HepG2 (cell line): ENCODE measurements around the gene TRABD. TPM values are rescaled to one million over a fixed set of nuclear protein-coding genes. Genes with fewer than 3 reads are reported as not detected.

ENCODE experiments used
- BCLAF1 ChIP-seq: fragments of 450-650 bp; IDR thresholded peaks from 2 replicates; pipeline ENCODE4 v1.6.1; 2017; ENCODE audit warnings: mild to moderate bottlenecking
- GZF1 ChIP-seq: sonication (generic); formaldehyde crosslinking; IDR thresholded peaks from 2 replicates; pipeline ENCODE4 v1.5.1; 2020; ENCODE audit warnings: mild to moderate bottlenecking, missing genetic modification reagents
- SAP130 ChIP-seq: IDR thresholded peaks from 2 replicates; pipeline ENCODE4 v1.6.1; 2016; ENCODE audit warnings: low read depth
- SNAPC4 ChIP-seq: sonication (generic); formaldehyde crosslinking; IDR thresholded peaks from 2 replicates; pipeline ENCODE4 v1.4.0; 2020; ENCODE audit warnings: mild to moderate bottlenecking, missing genetic modification reagents
- YEATS4 ChIP-seq: sonication (generic); formaldehyde crosslinking; IDR thresholded peaks from 2 replicates; pipeline ENCODE4 v1.4.0; 2020; ENCODE audit warnings: missing genetic modification reagents, borderline replicate concordance
- ZBTB10 ChIP-seq: sonication (generic); formaldehyde crosslinking; IDR thresholded peaks from 2 replicates; pipeline ENCODE4 v1.4.0; 2020; ENCODE audit warnings: missing genetic modification reagents, borderline replicate concordance
- ZBTB8A ChIP-seq: sonication (generic); formaldehyde crosslinking; IDR thresholded peaks from 2 replicates; pipeline ENCODE4 v1.4.0; 2020; ENCODE audit warnings: mild to moderate bottlenecking, low read depth, missing genetic modification reagents, borderline replicate concordance
- ZFP91 ChIP-seq: sonication (generic); formaldehyde crosslinking; IDR thresholded peaks from 2 replicates; pipeline ENCODE4 v1.9.0; 2022; ENCODE audit warnings: missing genetic modification reagents, mild to moderate bottlenecking, borderline replicate concordance
- ZNF34 ChIP-seq: sonication (generic); formaldehyde crosslinking; IDR thresholded peaks from 2 replicates; pipeline ENCODE4 v1.4.0; 2020; ENCODE audit warnings: mild to moderate bottlenecking, missing genetic modification reagents, borderline replicate concordance
- ZNF430 ChIP-seq: sonication (generic); formaldehyde crosslinking; IDR thresholded peaks from 2 replicates; pipeline ENCODE4 v1.9.0; 2021; ENCODE audit warnings: mild to moderate bottlenecking, missing genetic modification reagents
- ZNF562 ChIP-seq: sonication (generic); formaldehyde crosslinking; IDR thresholded peaks from 2 replicates; pipeline ENCODE4 v1.8.0; 2022; ENCODE audit warnings: missing genetic modification reagents, borderline replicate concordance
- ZNF691 ChIP-seq: sonication (generic); formaldehyde crosslinking; IDR thresholded peaks from 2 replicates; pipeline ENCODE4 v1.4.0; 2020; ENCODE audit warnings: missing genetic modification reagents, low read depth, mild to moderate bottlenecking, borderline replicate concordance
- ZSCAN20 ChIP-seq: sonication (generic); formaldehyde crosslinking; IDR thresholded peaks from 2 replicates; pipeline ENCODE4 v1.4.0; 2020; ENCODE audit warnings: missing genetic modification reagents, mild to moderate bottlenecking, borderline replicate concordance
- polyA plus RNA-seq, 8 experiments: library from polyadenylated mRNA; depleted of rRNA in 3 of 8; stranded (reverse) in 7 of 8; unstranded in 1 of 8; fragments of >200 nt; fragmentation: Illumina TruSeq in 4 of 8; extraction: Trizol in 4 of 8; gene quantifications; 2 replicates each; pipeline versions ENCODE4 v1.2.1 to v1.2.3, GENCODE V29; 2011 to 2016; ENCODE audit warnings: low read depth in 4 of 8, missing spikeins in 1 of 8, mixed read lengths in 1 of 8; ENCODE audit not compliant: insufficient read depth in 1 of 8
- total RNA-seq, 5 experiments: library from RNA; depleted of rRNA; stranded (reverse); fragments of >200 nt; fragmentation: Illumina TruSeq; extraction: Trizol; gene quantifications; 2 replicates each; pipeline ENCODE4 v1.2.3, GENCODE V29; 2016; ENCODE audit warnings: low read depth in 1 of 5

TRABD gene
- total and polyA plus RNA-seq, 2 of the 13 experiments (the other 11 are each of a cell fraction or from before 2014, with no cell fraction given), result 21.5 to 28.9 TPM

- TF ChIP-seq ZBTB10 (CRISPR knock-in tag), result 0 out of 2 replicates have a peak, but pooled peaks have one; percentile 18
- no peak for TF ChIP-seq ZNF430 (CRISPR knock-in tag)
- no peak for TF ChIP-seq ZBTB8A (CRISPR knock-in tag)
- TF ChIP-seq SNAPC4 (CRISPR knock-in tag), result no peak
- 0 out of 2 replicates have a peak, but pooled peaks have one; percentile 48 for TF ChIP-seq ZSCAN20 (CRISPR knock-in tag)
- TF ChIP-seq BCLAF1, result no peak
- TF ChIP-seq ZFP91 (CRISPR knock-in tag), result 0 out of 2 replicates have a peak, but pooled peaks have one; percentile 3
- TF ChIP-seq ZNF34 (CRISPR knock-in tag), result no peak
- 0 out of 2 replicates have a peak, but pooled peaks have one; percentile 25 for TF ChIP-seq ZNF691 (CRISPR knock-in tag)
- TF ChIP-seq YEATS4, result peak; percentile 62; the same call in 1 of the 2 replicates
- TF ChIP-seq SAP130 (CRISPR knock-in tag), result peak; percentile 58; the same call in 1 of the 2 replicates
- no peak for TF ChIP-seq ZNF562 (CRISPR knock-in tag)
- TF ChIP-seq GZF1 (CRISPR knock-in tag), result no peak
Observed at GRCh38 chr22:50200461-50201190, 14.9 kb downstream of the TRABD start, which contains the start of gene SELENOO (continued).
